D721Med (cell line): ENCODE results near the gene TNS4.
A peak's percentile ranks its signal among the peaks of the same experiment; 100 is the strongest.

Experiments used
- DNase-seq: peaks from one replicate; pipeline ENCODE4 v3.0.0; 2011; ENCODE audit warnings: low spot score; ENCODE audit not compliant: insufficient read length
- FAIRE-seq: peaks from 2 replicates; lab custom pipeline; 2011; peaks lifted over from hg19 to GRCh38; lab: Jason Lieb, UNC
- TF ChIP-seq, protein P1 (sequence below): IDR thresholded peaks from 2 replicates; pipeline ENCODE4 v1.5.1; 2012; ENCODE audit warnings: mild to moderate bottlenecking, control low read depth; ENCODE audit not compliant: insufficient read depth; ENCODE audit errors: missing control alignments

TNS4 gene

DNA sequence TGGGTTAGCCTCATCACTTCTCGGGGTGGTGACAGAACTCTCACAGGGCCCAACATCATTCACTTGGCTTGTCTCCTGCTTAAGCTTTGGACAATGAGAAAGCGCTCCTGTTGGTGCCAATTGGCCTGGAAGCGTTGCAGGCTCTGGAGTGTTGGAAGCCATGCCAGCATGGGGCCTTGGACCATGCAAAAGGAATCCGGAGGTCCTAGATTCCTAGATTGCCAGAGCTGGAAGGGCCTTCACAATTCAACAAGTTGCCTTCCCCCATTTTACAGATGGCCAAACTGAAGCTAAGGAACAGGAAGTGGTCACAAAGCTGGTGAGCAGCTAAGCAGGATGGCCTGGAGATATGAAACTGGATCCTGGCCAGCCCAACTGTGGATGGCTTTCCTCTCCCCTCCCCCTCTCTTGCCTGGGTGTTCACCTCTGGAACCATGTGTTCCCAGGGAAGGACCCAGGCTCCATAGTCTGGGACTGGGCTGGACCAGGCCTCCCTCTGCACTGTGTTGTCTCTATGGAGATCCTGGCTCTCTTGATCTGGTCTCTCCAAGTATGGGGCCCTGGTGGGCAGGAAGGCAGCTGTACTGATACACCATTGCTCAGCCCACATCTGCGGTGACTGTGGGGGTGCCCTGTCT is 64.2 kb downstream of the TNS4 start:
- DNase-seq (no peak), FAIRE-seq (no peak)
- TF ChIP-seq, protein P1, sequence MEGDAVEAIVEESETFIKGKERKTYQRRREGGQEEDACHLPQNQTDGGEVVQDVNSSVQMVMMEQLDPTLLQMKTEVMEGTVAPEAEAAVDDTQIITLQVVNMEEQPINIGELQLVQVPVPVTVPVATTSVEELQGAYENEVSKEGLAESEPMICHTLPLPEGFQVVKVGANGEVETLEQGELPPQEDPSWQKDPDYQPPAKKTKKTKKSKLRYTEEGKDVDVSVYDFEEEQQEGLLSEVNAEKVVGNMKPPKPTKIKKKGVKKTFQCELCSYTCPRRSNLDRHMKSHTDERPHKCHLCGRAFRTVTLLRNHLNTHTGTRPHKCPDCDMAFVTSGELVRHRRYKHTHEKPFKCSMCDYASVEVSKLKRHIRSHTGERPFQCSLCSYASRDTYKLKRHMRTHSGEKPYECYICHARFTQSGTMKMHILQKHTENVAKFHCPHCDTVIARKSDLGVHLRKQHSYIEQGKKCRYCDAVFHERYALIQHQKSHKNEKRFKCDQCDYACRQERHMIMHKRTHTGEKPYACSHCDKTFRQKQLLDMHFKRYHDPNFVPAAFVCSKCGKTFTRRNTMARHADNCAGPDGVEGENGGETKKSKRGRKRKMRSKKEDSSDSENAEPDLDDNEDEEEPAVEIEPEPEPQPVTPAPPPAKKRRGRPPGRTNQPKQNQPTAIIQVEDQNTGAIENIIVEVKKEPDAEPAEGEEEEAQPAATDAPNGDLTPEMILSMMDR = no peak

DNA sequence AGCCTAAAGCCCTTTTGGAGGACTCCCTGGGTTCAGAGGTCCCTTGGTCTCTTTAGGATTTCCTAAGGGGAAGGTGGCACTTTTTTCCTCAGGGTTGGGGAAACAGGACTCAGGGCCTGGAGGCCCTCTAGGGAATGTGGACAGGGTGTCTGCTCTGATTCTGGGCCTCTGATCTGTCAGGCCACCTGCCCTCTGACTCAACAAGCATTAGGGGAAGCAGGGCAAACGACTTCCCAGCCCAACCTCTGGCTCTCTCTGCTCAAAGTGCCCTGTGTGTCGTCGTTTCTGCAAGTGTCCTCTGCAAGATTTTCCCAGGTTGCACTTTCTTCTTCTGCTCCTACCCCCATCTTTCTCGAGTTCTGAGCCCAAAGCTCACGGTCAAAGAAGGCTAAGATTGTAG is 64.8 kb downstream of the TNS4 start:
- DNase-seq = no peak
- TF ChIP-seq, protein P1 = no peak
- FAIRE-seq = no peak

DNA sequence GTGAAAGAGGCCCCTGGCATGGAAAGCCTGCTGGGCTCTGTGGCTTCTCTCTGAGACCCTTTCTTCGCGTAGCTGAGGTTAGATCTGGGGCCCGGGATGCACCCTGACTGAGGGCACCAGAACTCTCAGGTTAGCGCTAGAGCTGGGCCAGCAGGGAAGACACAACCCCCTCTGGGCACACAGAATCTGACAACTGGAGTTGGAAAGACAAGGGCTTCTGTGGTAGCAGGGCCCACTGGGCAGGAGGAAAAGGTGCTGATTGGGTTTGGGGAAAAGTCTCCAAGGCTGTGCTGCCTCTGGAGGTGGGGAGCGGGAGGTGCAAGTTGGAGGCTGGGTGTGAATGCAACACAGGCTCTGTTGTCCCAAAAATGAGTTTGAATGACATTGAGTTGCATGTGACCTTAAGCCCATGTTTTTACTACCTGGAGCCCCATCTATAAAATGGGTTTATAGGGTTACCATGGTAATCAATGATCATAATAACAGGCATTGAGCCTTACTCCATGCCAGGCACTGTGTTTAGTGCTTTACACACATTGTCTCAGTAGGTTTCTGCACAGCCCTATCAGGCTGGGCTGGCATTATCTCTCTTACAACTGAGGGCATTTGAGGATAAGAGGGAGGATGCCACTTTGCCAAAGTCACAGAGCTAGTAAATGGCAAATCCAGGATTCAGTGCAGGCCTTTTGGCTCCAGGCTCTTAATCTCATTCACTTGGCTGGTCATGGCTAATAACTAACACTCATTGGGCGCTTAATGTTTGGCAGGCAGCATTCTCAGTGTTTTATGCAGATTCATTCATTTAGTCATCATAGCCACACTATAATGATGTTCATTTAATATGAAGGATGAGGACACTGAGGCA is 67.6 kb downstream of the TNS4 start:
- FAIRE-seq = no peak
- TF ChIP-seq, protein P1 = peak; percentile 47
- no peak for DNase-seq

DNA sequence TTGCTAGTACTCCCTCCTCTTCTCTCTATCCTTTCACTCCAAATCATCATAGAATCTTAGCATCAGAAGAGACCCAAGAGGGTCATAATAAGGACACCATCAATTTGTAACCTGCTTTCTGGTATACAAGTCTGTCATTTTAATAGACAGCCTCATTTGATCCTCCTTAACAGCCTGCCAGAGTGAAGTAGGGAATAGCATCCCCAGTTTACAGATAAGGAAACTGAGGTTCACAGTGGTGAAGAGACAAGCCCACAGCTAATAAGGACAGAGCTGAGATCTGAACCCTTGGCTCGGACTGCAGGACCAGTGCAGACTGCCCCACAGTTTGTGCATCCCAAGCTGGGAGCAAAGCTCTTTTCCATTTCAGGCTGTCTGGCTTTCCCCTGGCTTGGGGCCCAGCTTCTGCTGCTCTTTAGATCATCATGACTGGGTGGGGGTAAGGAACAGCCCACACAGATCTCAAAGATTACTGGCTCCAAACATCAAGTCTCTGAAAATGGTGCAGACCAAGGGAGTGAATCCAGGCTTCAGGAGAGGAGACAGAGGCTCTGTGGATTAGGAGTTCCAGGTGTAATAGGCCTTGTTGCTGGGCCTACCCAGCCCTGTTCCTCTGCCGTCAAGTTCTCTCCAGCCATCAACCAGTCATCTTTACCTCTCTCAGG is 68.4 kb downstream of the TNS4 start:
- FAIRE-seq = no peak
- DNase-seq = no peak
- TF ChIP-seq, protein P1 = no peak

DNA sequence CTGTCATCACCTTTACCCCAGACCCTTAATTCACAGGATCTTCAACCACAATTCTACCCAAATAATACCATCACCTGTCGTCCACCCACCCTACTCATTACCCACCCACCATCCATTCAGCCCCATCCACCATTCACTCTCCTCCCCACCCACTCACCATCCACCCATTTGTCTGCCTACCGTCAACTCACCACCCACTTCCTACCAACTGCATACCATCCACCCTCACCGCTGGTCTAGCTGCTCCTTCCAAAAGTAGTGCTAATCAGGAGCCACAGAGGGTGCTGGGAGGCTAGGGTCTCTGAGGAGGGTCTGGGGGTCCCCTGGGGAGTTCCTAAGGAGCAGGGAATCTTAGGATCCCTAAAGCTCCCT is 70.2 kb downstream of the TNS4 start:
- TF ChIP-seq, protein P1 = no peak
- FAIRE-seq (no peak), DNase-seq (no peak)

DNA sequence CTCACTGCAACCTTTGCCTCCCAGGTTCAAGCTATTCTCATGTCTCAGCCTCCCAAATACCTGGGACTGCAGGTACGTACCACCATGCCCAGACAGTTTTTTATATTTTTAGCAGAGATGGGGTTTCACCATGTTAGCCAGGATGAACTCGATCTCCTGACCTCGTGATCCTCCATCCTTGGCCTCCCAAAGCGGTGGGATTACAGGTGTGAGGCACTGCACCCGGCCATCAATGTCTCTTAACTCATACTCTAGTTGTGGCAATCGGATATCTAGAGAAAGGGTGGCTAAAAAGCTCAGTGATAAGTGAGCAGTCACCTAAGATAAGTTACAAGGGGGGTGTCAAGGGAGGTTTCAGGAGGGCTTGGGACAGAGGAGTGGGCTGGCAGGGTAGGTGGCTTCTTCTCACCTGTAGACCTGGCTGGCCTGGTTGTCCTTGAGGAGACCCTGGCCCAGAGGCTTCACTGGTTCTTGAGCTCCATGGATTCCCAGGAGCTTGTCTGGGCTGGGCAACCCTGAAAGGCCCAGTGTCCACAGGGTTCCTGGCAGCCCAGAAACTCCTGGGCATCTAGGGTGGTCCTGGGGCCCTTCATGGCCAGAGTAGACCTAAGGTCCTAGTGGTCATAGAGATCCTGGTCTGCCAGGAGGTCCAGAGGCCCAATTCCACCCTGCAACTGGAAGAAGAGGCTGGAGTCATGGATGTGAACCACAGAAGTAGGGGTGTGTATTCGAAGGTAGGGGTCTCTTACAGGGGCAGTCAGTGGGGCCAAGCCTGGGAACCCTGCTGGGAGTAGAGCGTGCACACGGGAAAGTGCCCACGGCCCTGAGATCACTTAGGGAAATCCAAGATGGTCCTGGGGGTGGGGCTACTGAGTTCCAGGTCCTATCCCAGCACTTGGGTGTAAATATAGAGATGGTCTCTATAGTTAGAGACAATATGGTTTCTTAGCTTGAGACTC is 70.9 kb downstream of the TNS4 start:
- FAIRE-seq (no peak), DNase-seq (no peak)
- TF ChIP-seq, protein P1 = no peak
